ENCODE data around the gene ANO5. TPM values are rescaled to one million over a fixed set of nuclear protein-coding genes. Genes with fewer than 3 reads are reported as not detected.

Gene ANO5
- total RNA-seq, 3 donors from 2014 or later (not counting 1 experiment from before 2014, with no cell fraction given) = 0.05 to 0.08 (median 0.05) TPM

- H3K27me3 ChIP-seq (ENCODE audit: control insufficient read depth, insufficient read depth, low read length) = no peaks in the 10 kb centered on the region
- Mint-ChIP-seq H3K36me3 (no peaks in the 10 kb centered on the region), H3K9me3 (peaks cover 2 to 3% of the 10 kb centered on the region in 2 donors), H3K27me3 (ENCODE audit: low read depth in 2 of 2) (no peaks in the 10 kb centered on the region), H3K4me1 (no peaks in the 10 kb centered on the region), H3K27ac (no peak overlapping the region), H3K4me3 (no peak overlapping the region)
- H3K36me3 ChIP-seq (ENCODE audit: control insufficient read depth, insufficient read depth, low read length) = no peaks in the 10 kb centered on the region
- TF ChIP-seq CTCF (IDR thresholded peaks at IDR 0.05) = no peak
- DNase-seq = no peak
- ATAC-seq = no peak
- H3K9me3 ChIP-seq (ENCODE audit: control insufficient read depth, insufficient read depth, low read length) = no peaks in the 10 kb centered on the region
- intact Hi-C loops (cut with micrococcal nuclease) = no loop called here
- no peak overlapping the region for H3K27ac ChIP-seq (ENCODE audit: low read length)
- H3K4me1 ChIP-seq (ENCODE audit: control insufficient read depth, insufficient read depth, low read length) = no peaks in the 10 kb centered on the region
- H3K4me3 ChIP-seq (ENCODE audit: low read length) = no peak overlapping the region
Measured at GRCh38 chr11:22216940-22217339, 24.1 kb downstream of the ANO5 start.

GRCh38 chr11:22221143-22221542 is 28.3 kb downstream of the ANO5 start:
- WGBS (ENCODE audit: insufficient coverage) = 100% methylated on average over 3 of the region's 3 CpGs
- Histone ChIP-seq H3K27ac (ENCODE audit: low read length) (no peak overlapping the region), H3K27me3 (ENCODE audit: control insufficient read depth, insufficient read depth, low read length) (no peaks in the 10 kb centered on the region), H3K9me3 (ENCODE audit: control insufficient read depth, insufficient read depth, low read length) (no peaks in the 10 kb centered on the region), H3K4me3 (ENCODE audit: low read length) (no peak overlapping the region), H3K36me3 (ENCODE audit: control insufficient read depth, insufficient read depth, low read length) (no peaks in the 10 kb centered on the region), H3K4me1 (ENCODE audit: control insufficient read depth, insufficient read depth, low read length) (no peaks in the 10 kb centered on the region)
- Mint-ChIP-seq H3K4me1 (no peaks in the 10 kb centered on the region), H3K9me3 (peaks cover 0 to 2% of the 10 kb centered on the region in 2 donors), H3K4me3 (no peak overlapping the region), H3K27ac (no peak overlapping the region), H3K27me3 (ENCODE audit: low read depth in 2 of 2) (no peaks in the 10 kb centered on the region), H3K36me3 (no peaks in the 10 kb centered on the region)
- DNase-seq = no peak
- no peak for ATAC-seq
- TF ChIP-seq CTCF (IDR thresholded peaks at IDR 0.05) = no peak
- intact Hi-C loops (cut with micrococcal nuclease) = no loop called here

- ATAC-seq = no peak
Measured at GRCh38 chr11:22225190-22225589, 32.3 kb downstream of the ANO5 start.

More at GRCh38 chr11:22225190-22225589, 32.3 kb downstream of the ANO5 start:
- no peaks in the 10 kb centered on the region for H3K4me1 Mint-ChIP-seq
- no peaks in the 10 kb centered on the region for H3K36me3 Mint-ChIP-seq
- Histone ChIP-seq H3K9me3 (ENCODE audit: control insufficient read depth, insufficient read depth, low read length) (no peaks in the 10 kb centered on the region), H3K27me3 (ENCODE audit: control insufficient read depth, insufficient read depth, low read length) (no peaks in the 10 kb centered on the region), H3K36me3 (ENCODE audit: control insufficient read depth, insufficient read depth, low read length) (no peaks in the 10 kb centered on the region), H3K27ac (ENCODE audit: low read length) (no peak overlapping the region), H3K4me1 (ENCODE audit: control insufficient read depth, insufficient read depth, low read length) (no peaks in the 10 kb centered on the region), H3K4me3 (ENCODE audit: low read length) (no peak overlapping the region)
- H3K4me3 Mint-ChIP-seq = no peak overlapping the region
- intact Hi-C loops (cut with micrococcal nuclease) = no loop called here
- H3K27me3 Mint-ChIP-seq (ENCODE audit: low read depth in 2 of 2) = no peaks in the 10 kb centered on the region
- H3K9me3 Mint-ChIP-seq = peaks cover 0 to 3% of the 10 kb centered on the region in 2 donors
- no peak for DNase-seq
- 91% methylated on average over 4 of the region's 4 CpGs for WGBS (ENCODE audit: insufficient coverage)
- TF ChIP-seq CTCF (IDR thresholded peaks at IDR 0.05) = no peak
- H3K27ac Mint-ChIP-seq = no peak overlapping the region

Data from natural killer cell (primary cell).